GM15510 (cell line): ENCODE data around the gene CNTFR.

ENCODE experiments used
- POLR2A ChIP-seq: IDR thresholded peaks from 3 replicates; pipeline ENCODE4 v1.6.1; 2011; ENCODE audit warnings: borderline replicate concordance; ENCODE audit not compliant: insufficient read length; ENCODE audit errors: extremely low read depth

Gene CNTFR

GRCh38 chr9:34510497-34511468, 78.7 kb downstream of the CNTFR start:
- no peak for TF ChIP-seq POLR2A

DNA sequence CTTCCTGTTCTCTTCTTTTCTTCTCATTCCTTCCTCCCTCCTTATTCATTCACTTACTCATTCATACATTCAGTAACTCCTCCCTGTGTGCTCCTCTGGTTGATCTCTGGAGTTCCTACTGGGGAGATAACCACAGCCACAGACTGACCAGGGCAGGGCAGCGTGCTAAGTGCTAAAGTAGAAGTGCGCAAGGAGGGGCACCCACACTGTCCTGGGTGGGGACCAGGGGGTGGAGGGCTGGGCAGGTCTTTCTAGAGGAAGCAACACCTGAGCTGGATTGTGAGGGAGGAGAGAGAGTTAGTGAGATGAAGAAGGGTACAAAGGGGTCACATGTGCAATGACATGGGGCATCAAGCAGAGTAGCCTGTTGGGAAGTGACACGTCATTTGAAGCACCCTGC, 80.6 kb downstream of the CNTFR start:
- no peak for TF ChIP-seq POLR2A

DNA sequence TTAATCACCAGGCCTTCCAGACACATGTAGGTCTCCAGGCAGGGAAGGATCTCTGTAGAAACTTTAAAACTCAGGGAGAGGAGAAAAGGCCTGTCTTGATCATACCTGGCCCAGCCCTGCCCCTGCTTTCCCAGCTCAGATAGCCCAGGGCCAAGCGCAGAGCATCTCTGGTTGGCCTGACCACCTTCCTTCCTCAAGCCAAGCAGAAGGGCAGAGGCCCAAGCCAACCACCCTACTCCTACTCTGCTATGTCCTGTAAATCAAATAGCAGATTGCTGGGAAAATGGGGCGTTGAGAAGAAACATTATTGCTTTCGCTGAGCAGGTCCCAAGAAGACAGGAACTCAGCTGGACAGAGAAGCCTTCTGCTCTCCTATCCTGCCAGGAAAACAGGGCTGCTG, 81.1 kb downstream of the CNTFR start:
- TF ChIP-seq POLR2A = no peak

DNA sequence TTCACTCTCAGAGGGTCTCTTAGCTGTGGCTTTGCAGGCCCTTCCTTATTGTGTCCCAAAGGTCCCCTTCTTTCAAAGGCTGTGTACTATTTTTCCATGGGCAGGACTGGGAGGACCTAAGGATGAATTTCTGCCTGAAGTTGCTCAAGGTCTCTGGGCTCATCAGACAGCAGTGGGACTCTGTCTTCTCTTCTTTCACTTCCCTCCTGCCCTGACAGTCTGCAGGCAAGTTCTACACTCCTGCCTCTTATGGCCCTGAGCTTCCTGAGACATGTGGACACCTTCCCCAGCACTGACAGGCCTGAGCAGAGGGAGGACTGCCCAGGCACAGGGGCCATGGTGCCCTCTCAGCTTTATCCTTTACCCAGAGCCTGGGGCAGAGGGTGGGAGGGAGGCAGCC, 81.6 kb downstream of the CNTFR start:
- TF ChIP-seq POLR2A = no peak

GRCh38 chr9:34507556-34507955, 82.0 kb downstream of the CNTFR start:
- TF ChIP-seq POLR2A = no peak

GRCh38 chr9:34506623-34507022, 82.9 kb downstream of the CNTFR start:
- no peak for TF ChIP-seq POLR2A

DNA sequence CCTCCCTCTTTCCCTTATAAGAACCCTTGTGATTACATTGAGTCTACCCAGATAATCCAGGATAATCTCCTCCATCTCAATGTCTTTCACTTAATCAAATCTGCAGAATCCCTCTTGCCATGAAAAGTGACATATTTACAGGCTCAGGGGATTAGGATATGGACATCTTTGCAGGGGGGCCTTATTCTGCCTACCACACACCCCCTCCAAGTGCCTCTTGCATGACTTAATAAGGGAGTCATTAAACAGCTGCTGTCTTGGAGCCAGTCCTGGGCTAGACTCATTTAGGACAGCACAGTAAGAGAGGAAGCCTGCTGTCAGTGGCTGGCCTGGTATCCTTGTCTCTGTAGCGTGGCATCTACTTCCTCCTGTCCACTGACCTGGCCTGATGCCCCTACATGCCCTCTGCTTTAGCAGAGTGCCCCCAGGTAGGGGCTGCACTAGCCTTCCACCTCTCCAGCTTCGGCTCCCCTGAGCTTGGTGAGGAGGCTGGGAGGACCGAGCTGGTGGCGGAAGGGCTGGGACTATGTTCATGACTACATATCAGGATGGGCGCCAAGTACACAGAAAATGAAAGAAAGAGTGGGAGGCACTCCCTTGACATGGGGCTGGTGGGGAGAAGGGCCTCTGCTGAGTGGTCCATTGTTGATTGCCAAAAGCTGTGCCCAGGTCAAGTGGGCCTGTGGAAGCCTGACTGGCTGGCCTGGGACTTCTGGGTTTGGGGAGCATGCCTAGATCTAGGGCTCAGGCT, 84.0 kb downstream of the CNTFR start:
- no peak for TF ChIP-seq POLR2A

GRCh38 chr9:34503406-34503805, 86.1 kb downstream of the CNTFR start:
- TF ChIP-seq POLR2A = no peak

- no peak for TF ChIP-seq POLR2A
Measured at GRCh38 chr9:34502891-34503290, 86.6 kb downstream of the CNTFR start.

DNA sequence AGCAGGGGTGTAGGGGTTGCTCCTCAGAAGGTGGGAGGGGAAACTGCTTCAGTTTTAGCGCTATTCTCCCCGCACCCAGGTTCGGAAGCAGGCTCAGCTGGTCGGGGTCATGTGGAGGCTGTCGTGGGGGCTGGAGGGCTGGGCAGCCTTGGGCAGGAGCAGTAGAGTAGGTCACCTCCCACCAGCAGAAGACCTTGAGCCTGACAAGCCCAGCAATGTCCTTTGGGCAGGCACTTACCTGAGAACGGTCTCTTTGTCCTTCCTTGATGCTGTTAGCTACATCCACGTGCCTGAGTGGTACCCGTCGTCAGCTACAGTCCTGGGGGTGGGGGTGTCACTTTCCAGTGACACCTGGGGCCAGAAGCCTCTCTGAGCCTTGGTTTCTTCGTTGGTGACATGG, 87.1 kb downstream of the CNTFR start:
- TF ChIP-seq POLR2A = no peak

- no peak for TF ChIP-seq POLR2A
Measured at GRCh38 chr9:34501889-34502425, 87.6 kb downstream of the CNTFR start.
